Lower leg skin (tissue), 4 donors: ENCODE results near the gene FBXO36. TPM values are rescaled to one million over a fixed set of nuclear protein-coding genes. Genes with fewer than 3 reads are reported as not detected.
A peak's percentile ranks its signal among the peaks of the same experiment; 100 is the strongest.
"Not testable (repeated sequence)": the region's sequence is repeated elsewhere in the genome, so short reads cannot be mapped to it uniquely, and the experiment has no call there.

Experiments used
- DNase-seq, 2 donors: peaks; one replicate each; pipeline ENCODE4 v3.0.0-alpha.2; 2019; ENCODE audit warnings: low spot score in 2 of 2
- H3K4me3 ChIP-seq: fragments of 200-600 bp; sonication (generic); 2 replicates; pipeline ENCODE4 v1.5.1; 2017; ENCODE audit warnings: mild to moderate bottlenecking, low read depth; ENCODE audit not compliant: poor library complexity, severe bottlenecking
- POLR2A ChIP-seq, 2 donors: fragments of 450-650 bp; IDR thresholded peaks; one replicate each; pipeline ENCODE4 v1.6.1; 2016 to 2017; ENCODE audit warnings: antibody characterized with exemption in 2 of 2, mild to moderate bottlenecking in 1 of 2, moderate library complexity in 1 of 2
- WGBS, 2 donors: methylation state at CpG; one replicate each; pipeline ENCODE4 v1.1.5; 2018; 5-methylcytosine and 5-hydroxymethylcytosine counted together
- intact Hi-C: fragments of 100-400 bp; cut with DNase I; formaldehyde crosslinking; loops from one replicate; pipeline ENCODE4 v1.15.0; 2023; ENCODE audit warnings: low total_unique reads
- total RNA-seq, 4 donors: library from RNA; depleted of rRNA; stranded (reverse); fragments of >200 nt; gene quantifications; one replicate each; pipeline ENCODE4 v1.1.0, GENCODE V29; 2016
- TF ChIP-seq, protein P1 (sequence below), 3 donors: fragments of 450-650 bp; IDR thresholded peaks; one replicate each; pipeline ENCODE4 v1.5.1; 2016; ENCODE audit warnings: antibody characterized with exemption in 3 of 3, mild to moderate bottlenecking in 3 of 3, moderate library complexity in 2 of 3

The FBXO36 gene
- total RNA-seq, 4 donors from 2014 or later = 3.4 to 6.8 (median 5.4) TPM

DNA sequence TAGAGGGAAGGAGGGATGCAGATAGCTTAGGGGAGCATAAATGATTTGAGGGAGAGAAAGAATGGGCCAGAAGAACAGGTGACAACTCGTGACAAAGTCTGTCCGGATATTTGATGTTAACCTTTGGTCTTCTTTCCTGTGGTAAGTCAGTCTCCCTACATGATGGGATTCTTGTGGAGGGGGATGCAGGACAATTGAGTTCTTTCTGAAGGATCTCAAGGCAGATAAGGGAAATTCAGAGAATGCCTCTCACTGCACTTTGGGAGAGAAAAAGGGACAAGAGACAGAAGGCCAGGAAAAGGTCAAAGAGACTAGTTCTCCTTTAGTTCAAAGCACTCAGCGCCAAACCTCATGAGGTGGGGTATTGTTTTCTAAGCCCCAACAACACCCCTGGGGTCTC, 34.2 kb downstream of the FBXO36 start:
- intact Hi-C loops = no loop called here
- DNase-seq = no peak
- no peak overlapping the region for H3K4me3 ChIP-seq
- no peak for TF ChIP-seq POLR2A (IDR thresholded peaks at IDR 0.05)
- TF ChIP-seq, protein P1, sequence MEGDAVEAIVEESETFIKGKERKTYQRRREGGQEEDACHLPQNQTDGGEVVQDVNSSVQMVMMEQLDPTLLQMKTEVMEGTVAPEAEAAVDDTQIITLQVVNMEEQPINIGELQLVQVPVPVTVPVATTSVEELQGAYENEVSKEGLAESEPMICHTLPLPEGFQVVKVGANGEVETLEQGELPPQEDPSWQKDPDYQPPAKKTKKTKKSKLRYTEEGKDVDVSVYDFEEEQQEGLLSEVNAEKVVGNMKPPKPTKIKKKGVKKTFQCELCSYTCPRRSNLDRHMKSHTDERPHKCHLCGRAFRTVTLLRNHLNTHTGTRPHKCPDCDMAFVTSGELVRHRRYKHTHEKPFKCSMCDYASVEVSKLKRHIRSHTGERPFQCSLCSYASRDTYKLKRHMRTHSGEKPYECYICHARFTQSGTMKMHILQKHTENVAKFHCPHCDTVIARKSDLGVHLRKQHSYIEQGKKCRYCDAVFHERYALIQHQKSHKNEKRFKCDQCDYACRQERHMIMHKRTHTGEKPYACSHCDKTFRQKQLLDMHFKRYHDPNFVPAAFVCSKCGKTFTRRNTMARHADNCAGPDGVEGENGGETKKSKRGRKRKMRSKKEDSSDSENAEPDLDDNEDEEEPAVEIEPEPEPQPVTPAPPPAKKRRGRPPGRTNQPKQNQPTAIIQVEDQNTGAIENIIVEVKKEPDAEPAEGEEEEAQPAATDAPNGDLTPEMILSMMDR (IDR thresholded peaks at IDR 0.05) = no peak
- 85 to 87% methylated on average over 3 of the region's 3 CpGs for WGBS, 2 donors

DNA sequence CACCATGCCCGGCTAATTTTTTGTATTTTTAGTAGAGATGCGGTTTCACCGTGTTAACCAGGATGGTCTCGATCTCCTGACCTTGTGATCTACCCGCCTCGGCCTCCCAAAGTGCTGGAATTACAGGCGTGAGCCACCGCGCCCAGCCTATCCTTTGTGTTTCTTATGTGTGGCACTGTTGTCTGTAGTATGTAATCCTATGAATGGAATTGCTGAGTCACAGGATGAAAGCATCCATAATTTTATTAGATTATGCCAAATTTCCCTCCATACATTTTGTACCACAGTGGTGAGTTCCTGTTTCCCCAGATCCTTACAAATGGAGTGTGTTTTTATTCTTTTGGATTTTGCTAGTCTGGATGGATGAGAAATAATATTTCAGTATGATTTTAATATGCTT, 41.3 kb downstream of the FBXO36 start:
- H3K4me3 ChIP-seq, intact Hi-C loops, DNase-seq: not testable (repeated sequence)
- whole genome bisulfite sequencing, 2 donors = 90 to 100% methylated on average over 9 of the region's 9 CpGs

DNA sequence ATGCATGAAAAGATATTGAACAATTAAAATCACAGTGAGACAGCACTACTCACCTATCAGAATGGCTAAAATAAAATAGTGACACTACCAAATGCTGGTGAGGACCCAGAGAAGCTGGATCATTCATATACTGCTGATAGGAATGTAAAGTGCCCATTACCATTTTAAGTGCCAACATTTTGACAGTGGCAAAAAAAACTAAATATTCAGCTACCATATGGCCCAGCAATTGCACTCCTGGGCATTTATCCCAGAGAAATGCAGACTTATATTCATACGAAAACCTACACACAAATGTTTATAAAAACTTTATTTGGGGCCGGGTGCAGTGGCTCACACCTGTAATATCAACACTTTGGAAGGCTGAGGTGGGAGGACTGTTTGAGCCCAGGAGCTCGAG, 47.6 kb downstream of the FBXO36 start:
- DNase-seq = no peak
- 84 to 90% methylated on average over 3 of the region's 3 CpGs for WGBS, 2 donors
- intact Hi-C loops = no loop called here
- no peak overlapping the region for H3K4me3 ChIP-seq
- TF ChIP-seq, protein P1 (IDR thresholded peaks at IDR 0.05) = no peak
- no peak for TF ChIP-seq POLR2A (IDR thresholded peaks at IDR 0.05)

DNA sequence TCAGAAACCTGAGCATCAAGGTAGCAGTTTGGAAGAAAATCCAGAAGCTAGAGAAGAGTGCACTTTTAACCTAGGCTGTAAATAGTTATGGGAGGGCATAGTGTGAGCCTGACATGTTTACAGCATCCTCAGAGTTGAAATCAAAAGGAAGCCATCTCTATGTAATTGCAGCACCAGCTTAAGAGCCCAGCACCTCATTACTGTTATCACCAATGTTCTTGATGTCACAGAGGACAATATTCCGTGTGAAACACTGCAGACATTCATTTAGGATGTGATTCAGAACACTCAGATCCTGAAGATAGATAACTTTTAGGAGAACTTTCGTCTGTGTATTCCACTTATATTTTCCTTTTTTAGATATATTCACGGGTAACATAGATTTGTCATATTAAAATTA, 48.1 kb downstream of the FBXO36 start:
- DNase-seq = no peak
- 80 to 84% methylated on average over 3 of the region's 3 CpGs for WGBS, 2 donors
- H3K4me3 ChIP-seq = no peak overlapping the region
- intact Hi-C loops = no loop called here
- TF ChIP-seq, protein P1 (IDR thresholded peaks at IDR 0.05) = no peak
- TF ChIP-seq POLR2A (IDR thresholded peaks at IDR 0.05) = no peak

DNA sequence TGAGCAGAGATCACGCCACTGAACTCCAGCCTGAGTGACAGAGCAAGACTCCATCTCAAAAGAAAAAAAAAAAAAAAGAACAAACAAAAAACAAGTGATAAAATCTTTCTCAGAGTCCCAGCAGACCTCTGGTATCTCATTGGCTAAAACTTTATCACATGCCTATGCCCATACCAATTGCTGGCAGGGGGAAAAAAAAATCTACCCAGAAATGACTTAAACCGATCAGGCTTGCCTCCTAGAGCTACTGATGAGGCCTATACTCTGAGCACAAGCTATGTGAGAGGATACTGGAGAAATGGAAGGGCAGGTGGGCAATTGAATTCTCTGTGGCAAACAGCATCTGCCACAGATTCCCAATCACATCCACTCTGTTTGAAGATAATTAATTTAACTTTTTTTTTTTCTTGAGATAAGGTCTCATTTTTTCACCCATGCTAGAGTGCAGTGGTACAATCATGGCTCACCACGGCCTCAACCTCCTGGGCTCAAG, 49.0 kb downstream of the FBXO36 start:
- WGBS, 2 donors = 93 to 99% methylated on average over 3 of the region's 3 CpGs
- intact Hi-C loops = no loop called here
- no peak for DNase-seq
- no peak overlapping the region for H3K4me3 ChIP-seq
- TF ChIP-seq, protein P1 (IDR thresholded peaks at IDR 0.05) = no peak
- no peak for TF ChIP-seq POLR2A (IDR thresholded peaks at IDR 0.05)

DNA sequence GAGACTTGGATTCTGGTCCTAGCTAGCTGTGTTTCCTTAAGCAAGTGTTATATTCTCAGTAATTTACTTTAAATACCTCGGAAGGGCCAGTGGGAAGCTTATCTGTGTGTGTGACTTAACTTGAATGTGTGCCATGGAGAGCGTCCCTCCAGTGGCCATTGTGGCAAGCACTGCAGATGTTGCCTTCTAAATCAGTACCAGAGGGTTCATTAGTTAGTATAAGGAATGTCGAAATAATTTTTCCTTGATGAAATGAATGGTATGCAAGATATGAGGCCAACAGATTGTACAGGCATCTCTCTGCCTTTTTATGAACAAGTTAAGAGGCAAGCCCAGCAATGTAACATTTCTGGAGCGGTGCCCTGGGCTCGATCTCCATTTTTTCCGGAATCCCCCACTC, 52.0 kb downstream of the FBXO36 start:
- intact Hi-C loops = no loop called here
- no peak overlapping the region for H3K4me3 ChIP-seq
- WGBS, 2 donors = 30 to 35% methylated on average over 6 of the region's 6 CpGs
- no peak for DNase-seq
- no peak for TF ChIP-seq POLR2A (IDR thresholded peaks at IDR 0.05)

DNA sequence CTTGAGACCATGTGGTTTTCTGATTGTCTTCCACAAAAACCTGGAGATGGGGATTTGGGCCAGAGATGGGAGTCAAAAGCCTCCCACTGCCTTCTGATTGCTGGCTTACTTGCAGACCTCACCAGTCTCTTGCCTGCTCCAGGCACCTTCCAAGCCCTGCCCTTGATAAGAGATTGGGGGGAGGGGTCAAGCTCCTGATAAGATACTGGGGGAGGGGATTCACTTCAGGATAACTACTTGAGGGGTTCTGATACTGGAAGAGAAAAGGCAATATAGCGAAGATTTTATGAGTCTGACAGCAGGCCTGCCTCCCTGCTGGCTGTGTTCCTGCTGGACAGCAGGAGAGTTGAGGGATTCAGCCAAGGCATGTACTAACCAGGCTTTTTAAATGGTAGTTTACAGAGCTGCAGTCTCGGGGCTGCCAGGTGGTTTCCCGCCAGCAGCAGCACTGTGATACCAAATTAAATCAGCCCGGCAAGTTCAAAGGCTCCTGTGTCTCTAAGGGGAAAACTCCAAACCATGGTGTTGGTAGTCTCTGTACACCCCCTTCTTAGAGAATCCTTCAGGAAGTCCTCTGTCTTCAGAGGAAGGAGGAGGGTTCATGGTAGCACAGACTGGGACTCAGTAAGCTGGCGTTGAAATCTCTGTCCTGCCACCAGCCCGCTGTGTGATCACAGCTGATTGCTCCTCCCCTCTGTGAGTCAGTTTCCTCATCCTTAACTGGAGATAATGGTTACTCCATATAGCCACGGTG, 58.3 kb downstream of the FBXO36 start:
- DNase-seq = peak in 1 of 2 donors; percentile 21
- intact Hi-C loops = no loop called here
- TF ChIP-seq, protein P1 (IDR thresholded peaks at IDR 0.05) = no peak
- no peak for TF ChIP-seq POLR2A (IDR thresholded peaks at IDR 0.05)
- no peak overlapping the region for H3K4me3 ChIP-seq
- 10 to 21% methylated on average over 7 of the region's 7 CpGs for whole genome bisulfite sequencing, 2 donors
